GM18520 (cell line): ENCODE results near the gene RIN3.

Source experiments
- ATAC-seq: cut with Tn5 transposase; IDR thresholded peaks from one replicate; pipeline ENCODE4 v1.9.1; 2021; ENCODE audit not compliant: unreplicated experiment

RIN3 gene

DNA sequence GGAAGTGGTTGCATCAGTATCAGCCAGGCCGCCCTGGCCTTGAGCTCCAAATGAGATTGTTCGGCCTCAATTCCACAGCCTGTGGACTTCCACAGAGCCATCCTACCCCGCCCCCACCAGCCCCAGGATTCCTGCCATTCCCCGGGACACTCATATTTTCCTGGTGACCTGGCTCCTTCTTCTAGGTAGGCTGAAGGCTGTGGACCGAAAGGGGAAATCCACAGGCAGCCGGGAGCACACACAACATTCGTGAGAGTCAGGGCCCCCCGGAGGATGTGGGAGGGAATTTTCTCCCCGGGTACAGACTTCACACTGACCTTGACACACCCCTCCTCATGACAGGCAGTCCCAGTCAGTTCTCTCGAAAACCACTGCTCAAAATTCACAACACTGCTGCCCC is 39.9 kb downstream of the RIN3 start:
- ATAC-seq: no peak

DNA sequence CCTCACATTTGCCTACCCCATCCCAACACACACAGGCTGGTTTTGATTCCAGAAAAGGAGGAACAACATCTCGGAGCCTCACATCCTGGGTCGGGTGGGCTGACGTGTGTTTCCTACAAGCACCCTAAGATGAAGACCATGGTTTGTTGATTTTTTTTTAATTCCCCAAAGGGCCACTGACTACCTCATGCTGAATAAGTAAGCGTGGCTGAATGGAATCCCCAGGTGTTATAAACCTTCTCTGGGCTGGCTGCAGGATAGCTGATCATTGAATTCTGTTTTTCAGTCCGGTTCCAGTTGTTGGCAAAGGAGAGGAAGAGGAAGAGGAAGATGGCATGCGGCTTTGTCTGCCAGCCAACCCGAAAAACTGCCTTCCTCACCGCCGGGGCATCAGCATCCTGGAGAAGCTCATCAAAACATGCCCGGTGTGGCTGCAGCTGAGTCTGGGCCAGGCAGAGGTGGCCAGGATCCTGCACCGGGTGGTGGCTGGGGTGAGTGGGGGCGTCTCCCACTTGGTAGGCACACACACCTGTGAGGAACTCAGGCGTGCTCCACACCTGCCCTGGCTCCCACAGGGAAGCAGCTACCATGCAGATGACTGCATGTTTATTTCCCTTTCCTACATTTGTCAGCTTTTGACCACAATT is 42.0 kb downstream of the RIN3 start:
- no peak for ATAC-seq

DNA sequence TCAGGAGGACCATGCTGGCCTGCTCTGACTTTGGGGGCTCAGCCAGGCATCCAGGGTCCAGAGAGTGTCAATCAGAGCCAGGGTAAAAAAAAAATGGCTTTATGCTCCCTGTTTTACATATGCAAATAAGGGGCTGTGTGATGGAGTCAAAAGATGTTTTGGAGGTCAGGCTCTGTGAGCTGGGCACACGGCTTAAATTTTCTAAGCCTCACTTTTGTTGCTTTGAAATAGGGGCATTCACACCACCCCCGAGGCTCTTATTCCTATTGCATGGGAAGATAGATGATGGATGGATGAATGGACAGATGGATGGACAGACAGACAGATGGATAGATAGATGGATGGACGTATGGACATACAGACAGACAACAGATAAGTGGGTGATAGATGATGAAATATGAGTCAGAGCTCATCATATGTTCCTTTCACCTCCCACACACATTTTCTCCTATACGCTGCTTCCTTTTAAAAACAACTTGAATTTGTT is 42.7 kb downstream of the RIN3 start:
- peak; percentile 26 for ATAC-seq

DNA sequence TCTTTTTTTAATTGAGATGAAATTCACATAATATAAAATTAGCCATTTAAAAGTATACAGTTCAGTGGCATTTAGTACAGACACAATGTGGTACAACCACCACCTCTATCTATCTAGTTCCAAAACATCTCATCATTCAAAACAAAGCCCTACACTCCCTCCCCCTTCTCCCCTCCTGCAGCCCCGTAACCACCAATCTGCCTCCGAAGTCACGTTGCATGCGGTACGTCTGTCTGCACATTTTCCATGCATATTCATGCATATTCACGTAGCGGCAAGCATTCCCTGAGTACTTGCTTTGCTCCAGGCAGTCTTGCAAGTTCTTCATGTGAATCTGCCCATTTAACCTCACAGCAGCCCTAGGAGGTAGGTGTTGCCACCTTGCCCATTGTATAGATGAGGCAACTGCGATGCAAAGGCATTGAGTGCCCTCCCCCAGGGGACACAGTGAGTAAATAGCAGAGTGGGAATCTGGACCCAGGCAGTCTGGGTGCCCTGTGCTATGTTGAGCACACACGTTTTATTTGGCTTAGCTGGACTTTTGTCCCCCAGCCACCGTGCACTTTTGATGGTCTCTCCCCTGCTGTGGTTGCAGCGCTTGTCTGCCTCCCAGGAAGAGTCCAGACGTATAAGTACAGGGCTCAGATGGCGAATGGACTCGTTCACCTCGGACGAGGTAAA is 43.4 kb downstream of the RIN3 start:
- no peak for ATAC-seq

DNA sequence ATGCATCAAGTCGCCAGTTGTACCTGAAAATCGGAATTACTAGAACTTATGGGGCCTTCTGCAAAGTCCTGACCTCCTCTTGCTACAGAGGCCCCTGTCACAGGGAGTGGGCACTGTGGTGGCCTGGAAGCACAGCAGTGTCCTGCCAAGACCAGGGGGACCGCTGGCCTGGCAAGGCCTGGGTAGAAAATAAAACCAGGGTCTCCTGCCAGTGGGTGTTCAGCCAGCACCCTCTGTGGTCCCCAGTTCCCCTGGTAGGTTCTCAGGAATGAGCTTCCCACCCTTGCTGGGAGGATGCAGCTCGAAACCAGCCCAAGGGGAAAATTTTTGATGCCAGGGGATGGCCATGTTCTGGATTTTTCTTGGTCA is 43.9 kb downstream of the RIN3 start:
- no peak for ATAC-seq

DNA sequence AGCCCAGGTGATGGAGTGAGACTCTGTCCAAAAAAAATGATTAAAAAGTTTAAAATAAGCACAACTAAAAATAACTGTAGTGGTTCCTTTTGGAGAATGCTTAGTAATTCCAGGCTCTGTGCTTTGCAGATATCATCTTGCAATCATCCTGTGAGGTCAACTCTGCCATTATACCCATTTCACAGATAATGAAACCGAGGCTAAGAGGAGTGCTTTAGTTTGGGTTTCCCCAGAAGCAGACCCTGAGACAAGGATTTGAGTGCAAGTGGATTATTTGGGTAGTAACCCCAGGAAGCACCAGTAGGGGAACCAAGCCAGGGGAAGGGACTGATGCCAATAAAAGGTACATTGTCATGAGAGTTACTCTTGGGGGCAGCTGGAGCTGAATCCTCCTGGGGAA is 44.7 kb downstream of the RIN3 start:
- no peak for ATAC-seq

DNA sequence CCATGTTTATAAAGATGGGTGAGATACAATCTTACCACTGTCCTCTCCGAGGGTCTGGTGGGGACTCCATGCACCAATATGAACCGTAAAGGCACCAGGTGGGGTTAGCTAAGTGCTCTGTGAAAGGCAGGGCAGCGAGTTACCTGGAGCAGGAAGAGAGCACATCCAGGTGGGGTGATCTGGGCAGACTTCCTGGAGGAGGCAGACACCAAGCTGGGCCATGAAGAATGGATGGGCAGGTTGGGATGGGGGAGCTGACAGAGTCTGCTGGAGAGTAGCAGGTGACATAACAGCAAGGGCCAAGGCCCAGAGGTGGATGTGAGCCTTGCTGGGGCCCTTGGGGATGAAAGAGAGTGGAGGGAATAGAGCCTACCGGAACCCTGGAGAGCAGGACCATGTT is 45.9 kb downstream of the RIN3 start:
- no peak for ATAC-seq

DNA sequence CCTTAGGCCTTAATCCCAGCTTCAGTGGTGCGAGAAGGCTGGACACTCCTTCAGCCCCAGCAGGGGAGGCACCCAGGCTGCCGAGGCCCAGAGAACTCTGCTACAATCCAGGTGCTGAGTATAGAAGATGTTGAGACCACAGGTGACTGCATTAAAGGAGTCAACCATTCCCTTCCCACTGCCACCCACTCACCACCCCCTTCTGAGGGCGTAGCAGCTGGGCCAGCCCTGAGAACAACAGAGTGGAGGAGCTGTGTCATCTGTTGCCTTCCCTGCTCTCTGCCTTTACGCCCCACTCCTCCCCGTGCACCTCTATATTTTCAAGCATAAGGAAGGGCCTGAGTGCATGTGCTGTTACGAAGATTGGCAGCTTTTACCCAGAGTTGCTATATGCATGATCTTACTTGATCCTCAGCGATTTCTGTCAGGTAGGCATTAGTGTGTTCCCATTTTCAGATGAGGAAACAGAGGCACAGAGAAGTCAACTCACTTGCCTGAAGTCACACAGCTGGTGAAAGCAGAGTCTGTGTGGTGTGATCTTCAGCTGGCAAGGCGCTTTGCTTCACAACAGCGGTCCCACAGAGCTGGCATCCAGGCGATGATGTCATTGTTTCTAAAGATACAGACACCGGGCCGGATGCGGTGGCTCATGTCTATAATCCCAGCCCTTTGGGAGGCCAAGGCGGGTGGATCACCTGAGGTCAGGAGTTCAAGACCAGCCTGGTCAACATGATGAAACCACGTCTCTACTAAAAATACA is 46.7 kb downstream of the RIN3 start:
- ATAC-seq: no peak

DNA sequence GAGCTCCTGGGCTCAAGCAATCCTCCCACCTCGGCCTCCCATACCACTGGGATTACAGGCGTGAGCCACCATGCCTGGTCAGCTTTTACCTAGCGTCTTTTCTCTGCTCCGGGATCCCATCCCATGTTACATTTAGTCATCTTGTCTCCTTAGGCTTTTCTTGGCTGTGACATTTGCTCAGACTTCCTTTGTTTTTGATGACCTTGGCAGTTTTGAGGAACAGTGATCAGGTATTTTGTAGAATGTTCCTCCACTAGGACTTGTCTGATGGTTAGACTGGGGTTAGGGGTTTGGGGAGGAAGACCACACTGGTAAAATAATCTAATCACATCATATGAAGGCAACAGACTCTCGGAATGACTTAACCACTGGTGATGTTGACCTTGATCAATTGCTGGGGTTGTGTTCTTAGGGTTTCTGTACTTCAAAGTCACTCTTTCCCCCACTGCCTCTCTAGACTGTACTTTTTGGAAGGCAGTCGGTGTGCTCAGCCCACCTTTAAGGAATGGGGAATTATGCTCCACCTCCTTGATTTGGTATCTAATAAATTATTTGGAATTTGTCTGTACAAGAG is 48.4 kb downstream of the RIN3 start:
- ATAC-seq: no peak

DNA sequence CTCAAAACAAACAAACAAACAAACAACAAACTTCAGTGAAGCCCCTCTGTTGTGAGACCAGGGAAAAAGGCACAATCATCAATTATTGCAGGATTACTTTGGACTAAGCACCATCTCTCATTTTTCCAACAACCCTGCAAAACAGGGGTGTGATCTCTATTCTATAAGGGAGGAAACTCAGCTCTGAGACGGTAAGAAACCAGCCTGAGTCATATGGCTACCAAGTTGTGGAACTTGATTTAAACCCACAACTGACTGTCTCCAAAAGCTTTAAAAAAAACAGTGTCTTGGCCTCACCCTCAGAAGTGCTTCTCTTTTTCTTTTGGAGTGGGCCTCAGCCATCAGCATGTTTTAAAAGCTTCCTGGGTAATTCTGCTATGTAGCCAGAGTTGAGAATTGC is 49.8 kb downstream of the RIN3 start:
- ATAC-seq: peak; percentile 77

DNA sequence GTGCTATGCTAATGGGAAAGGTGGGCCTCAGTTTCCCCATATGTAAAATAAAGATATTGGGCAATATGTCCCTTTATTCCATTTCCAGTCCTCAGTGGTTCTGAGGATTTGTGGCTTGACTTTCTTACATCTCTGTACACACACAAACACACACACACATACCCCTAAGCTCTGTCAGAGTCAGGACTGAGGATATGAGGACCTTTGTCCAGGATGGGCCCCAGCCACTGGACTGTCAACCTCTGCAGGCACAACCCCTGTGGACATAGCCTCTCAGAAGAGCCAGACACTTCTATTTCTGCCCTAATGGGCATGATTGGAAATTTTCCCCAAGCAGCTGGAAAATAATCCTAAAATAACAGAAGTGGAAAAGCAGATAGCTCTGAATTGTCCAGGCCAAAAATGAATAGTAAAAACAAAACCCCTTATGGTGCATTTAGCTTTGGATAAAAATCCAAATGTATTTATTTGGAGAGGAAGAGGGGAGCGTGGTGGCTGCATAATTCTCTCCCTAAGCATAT is 50.2 kb downstream of the RIN3 start:
- ATAC-seq: no peak

DNA sequence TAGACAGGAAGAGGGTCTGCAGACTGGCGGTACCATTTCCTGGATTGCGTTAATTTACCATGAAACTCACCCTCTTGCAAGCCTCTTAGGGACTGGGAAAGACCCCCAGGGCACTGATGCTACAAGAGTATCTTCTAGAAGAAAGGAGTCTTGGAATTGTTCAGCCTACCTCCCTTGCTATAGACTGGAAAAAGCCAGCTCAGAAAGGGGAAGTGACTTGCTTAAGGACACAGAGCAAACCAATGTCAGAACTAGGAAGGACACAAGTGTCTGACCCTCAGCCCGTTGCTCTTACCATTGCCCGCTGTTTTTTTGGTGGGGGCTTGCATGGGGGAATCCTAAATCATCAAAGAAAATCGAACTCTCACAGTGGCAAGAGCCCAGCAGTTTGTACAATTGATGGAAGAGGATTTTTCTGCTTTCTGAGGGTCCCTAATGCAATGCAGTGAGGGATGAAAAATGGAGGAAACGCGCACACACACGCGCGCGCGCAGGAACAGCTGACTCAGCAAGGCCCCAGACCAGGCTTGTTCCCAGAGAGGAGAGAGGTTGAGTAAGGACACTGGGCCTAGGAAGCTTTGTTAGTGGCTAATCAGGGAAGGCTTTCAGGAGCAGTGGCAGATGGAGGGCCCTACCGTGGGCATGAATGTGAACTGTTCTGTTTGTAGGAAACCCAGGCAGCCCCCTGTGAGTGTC is 50.9 kb downstream of the RIN3 start:
- ATAC-seq: no peak

DNA sequence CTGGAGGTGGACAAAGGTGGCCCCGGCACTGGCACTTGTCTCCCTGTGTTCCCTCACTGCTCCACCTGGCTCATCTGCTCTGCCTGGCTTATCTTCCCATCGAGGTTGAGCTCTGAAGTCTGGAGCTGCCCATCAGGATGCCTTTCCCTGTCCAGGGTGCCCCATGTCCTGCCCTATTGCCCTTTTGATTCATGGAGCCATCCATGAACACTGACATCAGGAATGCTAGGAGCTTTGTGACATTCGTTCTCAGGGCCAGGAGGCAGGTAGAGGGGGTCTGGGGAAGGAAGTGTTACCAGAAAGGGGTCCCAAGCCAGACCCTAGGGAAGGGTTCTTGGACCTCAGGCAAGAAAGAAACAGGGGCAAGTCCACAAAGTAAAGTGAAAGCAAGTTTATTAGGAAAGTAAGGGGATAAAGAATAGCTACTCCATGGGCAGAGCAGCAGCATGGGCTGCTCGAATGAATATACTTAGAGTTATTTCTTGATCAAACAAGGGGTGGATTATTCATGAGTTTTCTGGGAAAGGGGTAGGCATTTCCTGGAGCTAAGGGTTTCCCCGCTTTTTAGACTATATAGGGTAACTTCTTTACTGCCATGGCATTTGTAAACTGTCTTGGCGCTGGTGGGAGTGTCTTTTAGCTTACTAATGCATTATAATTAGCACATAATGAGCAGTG is 51.6 kb downstream of the RIN3 start:
- ATAC-seq: no peak

DNA sequence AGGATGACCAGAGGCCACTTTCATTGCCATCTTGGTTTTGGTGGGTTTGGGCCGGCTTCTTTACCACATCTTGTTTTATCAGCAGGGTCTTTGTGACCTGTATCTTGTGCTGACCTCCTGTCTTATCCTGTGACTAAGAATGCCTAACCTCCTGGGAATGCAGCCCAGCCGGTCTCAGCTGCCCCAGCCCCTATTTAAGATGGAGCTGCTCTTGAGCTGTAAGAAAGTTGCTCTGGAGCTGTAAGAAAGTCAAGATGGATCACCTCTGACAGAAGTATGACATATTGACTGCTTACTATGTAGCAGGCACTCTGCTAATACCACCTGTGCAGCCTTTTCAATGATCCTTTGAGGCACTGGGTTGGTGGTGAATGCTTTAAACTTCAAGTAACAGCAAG is 52.1 kb downstream of the RIN3 start:
- no peak for ATAC-seq

DNA sequence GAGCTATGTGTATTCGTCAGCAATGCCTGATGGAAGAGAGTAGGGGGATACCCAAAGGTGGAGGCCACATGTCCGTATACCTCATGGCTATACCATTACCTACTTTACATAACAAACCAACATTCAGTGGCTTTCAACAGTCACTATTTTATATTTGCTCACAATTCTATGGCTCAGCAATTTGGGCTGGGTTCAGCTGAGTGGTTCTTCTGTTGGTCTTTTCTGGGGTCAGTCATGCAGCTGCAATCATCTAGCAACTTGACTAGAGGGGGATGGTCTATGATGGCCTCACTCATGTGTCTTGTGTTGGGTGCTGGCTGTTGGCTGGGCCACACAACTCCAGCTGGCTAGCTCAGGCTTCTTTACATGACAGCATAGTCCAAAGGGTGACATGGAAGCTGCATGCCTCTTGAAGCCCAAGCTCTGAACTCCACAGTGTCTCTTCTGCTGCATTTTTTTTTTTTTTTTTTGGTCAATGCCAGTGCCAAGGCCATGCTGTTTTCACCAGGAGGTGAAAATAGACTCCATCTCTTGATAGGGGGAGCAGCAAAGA is 53.7 kb downstream of the RIN3 start:
- no peak for ATAC-seq

DNA sequence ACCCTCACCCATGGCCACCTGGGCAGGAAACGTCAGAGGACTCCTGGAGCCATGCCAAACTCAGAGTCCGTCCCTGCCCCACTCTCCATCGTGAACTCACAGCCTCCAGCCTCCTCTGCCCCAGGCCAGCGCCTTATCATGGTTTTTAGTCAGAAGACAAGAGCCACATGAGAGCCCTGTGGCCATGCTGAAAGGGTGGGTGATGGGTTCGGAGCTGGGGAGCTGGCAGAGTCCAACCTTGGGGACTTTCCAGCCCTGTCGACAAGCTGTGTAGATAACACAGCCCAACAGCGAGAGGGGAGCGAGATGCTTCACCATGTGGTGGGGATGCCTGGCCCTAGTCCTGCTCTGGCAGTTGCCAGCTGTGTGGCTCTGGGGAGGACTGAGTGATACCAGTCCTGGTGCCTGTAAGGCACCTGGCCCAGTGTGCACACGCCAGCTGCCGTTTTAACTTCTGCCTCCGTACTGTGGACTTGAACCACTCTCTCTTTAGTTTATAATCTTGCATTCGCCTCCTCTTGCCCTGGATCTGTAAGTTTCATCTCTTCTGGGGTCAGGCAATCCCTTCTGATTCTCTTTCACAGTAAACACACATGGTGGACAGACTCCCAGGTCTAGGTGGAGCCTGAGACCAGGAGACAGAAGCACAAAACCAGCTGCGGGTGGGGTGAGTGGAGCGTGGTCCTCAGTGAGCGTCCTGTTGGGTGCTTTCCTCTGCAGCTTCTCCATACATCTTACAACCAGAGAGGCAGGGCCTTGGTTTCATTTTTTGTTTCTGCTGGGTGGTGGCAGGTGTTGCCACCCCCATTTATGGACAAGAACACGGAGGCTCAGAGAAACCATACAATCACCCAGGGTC is 55.3 kb downstream of the RIN3 start:
- ATAC-seq: peak; percentile 67

DNA sequence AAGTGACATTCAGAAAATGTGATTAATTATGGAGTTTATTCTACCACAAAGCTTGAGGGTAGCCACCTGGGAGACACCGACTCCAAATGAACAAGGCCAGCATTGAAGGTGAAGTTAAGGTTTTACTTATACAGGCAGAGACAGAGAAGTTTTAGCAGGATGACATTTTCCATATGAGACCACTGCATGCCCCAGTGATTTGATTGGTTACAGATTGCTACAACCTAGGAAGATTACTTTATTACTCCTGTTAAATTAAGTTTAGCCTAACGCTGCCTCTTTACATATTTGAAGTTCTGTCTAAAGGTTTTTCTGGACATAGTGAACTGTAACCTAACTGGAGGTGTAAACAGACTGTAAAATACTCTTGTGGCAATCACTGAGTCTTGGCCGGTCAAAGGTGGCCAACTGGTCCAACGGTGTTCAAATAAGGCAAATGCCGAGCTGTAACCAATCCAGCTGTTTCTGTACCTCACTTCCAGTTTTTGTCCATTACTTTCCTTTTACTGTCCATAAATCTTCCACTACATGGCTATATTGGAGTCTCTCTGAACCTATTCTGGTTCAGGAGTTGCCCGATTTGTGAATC is 57.2 kb downstream of the RIN3 start:
- ATAC-seq: no peak

DNA sequence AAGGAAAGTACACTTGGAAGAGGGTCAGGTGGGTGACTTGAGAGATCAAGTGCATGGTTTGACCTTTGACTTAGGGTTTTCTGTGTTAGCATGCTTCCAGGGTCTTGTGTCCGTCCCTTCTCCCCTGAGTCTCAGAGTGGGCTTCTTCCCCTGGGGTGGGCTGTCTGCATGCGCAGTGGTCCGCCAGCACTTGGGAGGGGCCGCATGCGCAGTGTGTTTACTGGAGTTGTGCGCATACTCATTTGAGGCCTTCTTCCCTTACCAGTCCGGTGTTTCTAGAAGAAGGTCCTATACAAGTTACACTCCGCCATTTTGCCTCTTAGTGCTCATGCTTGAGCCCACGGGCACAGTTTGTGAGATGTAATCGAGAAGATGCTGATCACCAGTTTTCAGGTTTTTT is 58.5 kb downstream of the RIN3 start:
- no peak for ATAC-seq
